ENCODE data around the gene RALGPS1.

DNA sequence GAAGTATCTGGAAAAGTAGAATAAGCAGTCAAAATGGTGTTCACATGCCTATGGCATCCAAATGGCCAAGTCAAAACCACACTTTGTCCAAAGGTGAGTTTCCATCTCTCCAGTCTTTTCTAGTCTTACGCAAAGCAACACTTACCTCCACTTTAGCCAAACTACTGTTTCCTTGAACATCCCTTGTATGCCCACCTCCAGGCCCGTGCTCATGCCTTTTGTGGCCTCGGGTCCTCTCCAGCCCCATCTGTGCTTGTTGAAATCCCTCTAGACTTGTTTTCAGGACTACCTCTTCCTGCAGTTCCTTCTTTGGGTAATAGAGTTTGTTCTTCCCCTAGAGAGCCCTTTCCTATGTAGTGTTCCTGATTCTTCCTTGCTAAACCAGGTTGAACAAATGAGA lies 146.8 kb downstream of the RALGPS1 start:
- TF ChIP-seq, protein P1, sequence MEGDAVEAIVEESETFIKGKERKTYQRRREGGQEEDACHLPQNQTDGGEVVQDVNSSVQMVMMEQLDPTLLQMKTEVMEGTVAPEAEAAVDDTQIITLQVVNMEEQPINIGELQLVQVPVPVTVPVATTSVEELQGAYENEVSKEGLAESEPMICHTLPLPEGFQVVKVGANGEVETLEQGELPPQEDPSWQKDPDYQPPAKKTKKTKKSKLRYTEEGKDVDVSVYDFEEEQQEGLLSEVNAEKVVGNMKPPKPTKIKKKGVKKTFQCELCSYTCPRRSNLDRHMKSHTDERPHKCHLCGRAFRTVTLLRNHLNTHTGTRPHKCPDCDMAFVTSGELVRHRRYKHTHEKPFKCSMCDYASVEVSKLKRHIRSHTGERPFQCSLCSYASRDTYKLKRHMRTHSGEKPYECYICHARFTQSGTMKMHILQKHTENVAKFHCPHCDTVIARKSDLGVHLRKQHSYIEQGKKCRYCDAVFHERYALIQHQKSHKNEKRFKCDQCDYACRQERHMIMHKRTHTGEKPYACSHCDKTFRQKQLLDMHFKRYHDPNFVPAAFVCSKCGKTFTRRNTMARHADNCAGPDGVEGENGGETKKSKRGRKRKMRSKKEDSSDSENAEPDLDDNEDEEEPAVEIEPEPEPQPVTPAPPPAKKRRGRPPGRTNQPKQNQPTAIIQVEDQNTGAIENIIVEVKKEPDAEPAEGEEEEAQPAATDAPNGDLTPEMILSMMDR (IDR thresholded peaks at IDR 0.05) = no peak
- TF ChIP-seq POLR2A (IDR thresholded peaks at IDR 0.05) = no peak

All from lower leg skin (tissue), 3 donors.